Measurements from ENCODE around the gene SNX8.

Gene SNX8

DNA sequence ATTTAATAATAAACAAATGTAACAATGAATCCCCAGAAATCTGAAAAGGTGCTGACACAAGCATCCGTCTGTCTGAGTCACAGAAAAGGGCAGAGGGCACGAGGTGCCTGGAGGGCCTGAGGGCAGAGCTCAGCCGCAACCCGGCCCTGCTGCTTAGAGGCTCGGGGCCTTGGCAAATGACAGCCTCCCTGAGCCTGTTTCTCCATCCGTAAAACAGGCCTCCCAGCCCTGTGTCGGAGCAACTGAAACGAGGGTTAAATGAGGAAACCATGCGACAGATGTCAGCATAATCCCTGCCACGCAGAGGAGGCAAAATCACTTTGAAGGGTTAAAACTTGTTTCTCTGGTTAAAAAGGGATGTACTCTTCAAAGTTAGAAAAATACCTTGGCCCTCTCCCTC lies 47.3 kb downstream of the SNX8 start:
- in situ Hi-C loops (cut with MboI; ENCODE audit: low sequenced_read_pairs), result no loop called here

DNA sequence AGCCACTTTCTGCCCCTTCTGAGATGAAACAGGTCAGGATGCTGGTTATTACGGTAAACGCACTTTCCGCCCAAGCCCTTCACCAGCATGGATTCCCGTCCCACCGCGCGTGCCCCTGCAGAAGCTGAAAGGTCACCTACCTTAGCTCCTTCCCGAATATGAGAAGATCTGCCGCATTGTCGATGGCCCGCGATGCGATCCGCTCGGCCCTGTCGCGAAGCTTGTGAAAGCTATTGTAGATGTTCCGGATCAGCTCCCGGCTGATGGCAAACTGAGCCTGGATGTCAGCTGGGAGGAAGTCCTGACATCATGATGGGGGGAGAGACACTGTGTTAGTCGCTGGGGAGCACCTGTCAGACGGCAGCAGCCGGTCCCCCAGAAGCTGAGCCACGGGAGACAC lies 50.1 kb downstream of the SNX8 start:
- in situ Hi-C loops (cut with MboI; ENCODE audit: low sequenced_read_pairs), result no loop called here

DNA sequence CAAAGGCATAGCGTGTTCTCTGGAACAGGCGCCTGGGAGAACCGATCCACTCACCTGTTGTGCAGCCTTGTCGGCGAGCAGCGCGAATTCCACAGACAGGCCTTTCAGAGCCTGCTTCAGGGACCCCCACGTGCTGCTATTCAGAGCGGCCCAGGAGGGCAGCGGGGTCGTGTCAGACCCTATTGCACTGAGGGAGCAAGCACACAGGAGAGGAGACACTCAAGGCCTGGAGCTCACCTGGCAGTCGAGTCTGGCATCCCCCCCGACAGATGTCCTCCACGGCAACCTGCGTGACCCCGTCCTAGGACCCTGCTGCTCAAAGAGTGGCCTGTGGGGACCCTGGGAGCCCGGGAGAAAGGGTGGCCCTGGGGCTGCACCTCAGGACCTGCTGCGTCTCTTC lies 51.1 kb downstream of the SNX8 start:
- in situ Hi-C loops (cut with MboI; ENCODE audit: low sequenced_read_pairs), result no loop called here

DNA sequence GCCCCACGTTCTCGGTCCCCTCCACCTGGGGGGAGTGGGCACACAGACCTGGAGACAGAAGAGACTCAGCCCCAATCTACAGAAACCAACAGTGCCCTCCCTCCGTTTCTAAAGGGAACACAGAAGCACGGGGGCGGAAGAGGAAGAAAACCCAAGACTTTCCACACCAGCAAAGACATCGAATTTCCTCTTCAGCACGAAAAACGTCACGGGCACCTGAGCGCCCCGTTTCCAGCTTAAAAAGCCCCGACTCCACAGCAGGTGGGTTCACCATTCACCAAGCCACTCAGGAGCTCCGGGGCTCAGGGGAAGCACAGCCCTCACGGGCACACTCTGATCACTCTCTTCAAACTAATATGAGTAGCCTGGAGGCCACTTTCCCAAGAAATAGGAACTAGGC lies 52.6 kb downstream of the SNX8 start:
- in situ Hi-C loops (cut with MboI; ENCODE audit: low sequenced_read_pairs), result no loop called here

GRCh38 chr7:2260820-2261219 lies 53.4 kb downstream of the SNX8 start:
- in situ Hi-C loops (cut with MboI; ENCODE audit: low sequenced_read_pairs), result no loop called here

DNA sequence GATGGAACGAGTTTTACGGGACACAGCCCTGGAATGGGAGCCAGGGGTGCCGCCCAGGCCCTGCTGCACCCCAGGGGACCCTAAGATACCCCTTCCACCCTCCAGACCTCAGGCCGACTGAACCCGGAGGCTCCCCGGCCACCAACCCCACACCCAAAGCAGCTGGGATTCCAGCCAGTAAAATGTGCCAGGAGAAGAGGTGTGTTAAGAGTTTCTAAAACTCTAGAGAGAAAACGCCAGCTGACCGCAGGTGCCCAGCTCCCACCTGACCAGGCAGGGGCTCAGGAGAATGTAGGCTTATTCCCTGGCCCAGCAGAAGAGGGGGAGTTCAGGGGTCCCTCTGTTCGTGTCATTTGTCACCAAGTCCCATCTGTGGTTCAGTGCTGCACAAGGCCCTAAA lies 54.8 kb downstream of the SNX8 start:
- in situ Hi-C loops (cut with MboI; ENCODE audit: low sequenced_read_pairs), result no loop called here

GRCh38 chr7:2258661-2259365 lies 55.4 kb downstream of the SNX8 start:
- in situ Hi-C loops (cut with MboI; ENCODE audit: low sequenced_read_pairs), result no loop called here

DNA sequence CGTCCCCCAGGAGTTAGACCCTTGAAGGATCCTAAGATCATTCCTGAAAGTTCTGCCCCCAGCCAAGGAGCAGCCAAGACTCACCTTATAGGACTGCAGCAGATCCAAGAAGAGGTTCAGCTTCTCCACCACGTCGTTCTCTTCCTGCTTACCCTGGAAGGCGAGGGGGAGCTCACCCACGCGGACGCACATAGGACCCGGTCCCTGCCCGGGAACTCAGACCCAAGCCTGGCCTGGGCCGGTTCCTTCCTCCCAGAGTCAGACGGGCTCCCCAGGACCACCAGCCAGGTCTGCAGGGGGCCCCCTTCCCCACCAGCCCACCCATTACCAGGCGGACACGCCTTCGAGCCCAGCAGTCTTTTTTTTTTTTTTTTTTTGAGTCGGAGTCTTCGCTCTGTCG lies 56.6 kb downstream of the SNX8 start:
- in situ Hi-C loops (cut with MboI; ENCODE audit: low sequenced_read_pairs), result no loop called here

GRCh38 chr7:2257046-2257551 lies 57.1 kb downstream of the SNX8 start:
- in situ Hi-C loops (cut with MboI; ENCODE audit: low sequenced_read_pairs), result no loop called here

DNA sequence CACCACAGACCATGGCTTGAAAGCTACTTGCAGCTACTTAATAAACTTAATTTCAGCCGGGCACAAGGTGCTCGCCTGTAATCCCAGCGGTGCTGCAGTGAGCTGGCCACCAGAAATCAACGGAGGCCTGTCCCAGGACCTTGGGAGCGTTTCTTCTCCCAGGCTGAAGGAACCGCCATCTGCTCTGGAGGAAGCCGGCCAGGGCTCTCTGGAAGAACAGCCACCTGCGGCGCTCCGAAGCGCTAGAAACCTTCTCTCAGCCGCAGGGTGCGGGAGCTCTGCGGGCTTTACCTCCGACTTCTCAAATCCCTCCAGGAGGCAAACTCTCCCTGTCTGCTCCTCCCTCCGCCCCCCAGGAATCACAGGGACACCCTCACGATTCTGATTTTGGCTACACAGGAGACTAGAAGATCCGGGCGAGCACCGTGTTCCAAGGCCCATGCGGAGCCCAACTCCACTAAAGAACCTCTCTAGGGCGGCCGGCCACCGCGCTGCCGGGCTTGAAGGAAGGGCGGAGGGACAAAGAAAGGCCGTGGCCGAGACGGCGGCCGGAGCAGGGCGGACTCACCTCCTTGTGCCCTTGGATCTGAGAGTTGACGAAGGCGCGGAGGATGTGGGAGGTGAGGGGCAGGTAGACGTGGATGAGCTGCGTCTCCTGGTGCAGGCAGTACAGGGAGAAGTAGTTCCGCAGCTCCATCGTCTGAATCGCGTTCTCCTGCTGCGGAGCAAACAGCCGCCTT lies 57.8 kb downstream of the SNX8 start:
- in situ Hi-C loops (cut with MboI; ENCODE audit: low sequenced_read_pairs), result no loop called here

- in situ Hi-C loops (cut with MboI; ENCODE audit: low sequenced_read_pairs), result no loop called here
Measured at GRCh38 chr7:2255145-2256139, 58.8 kb downstream of the SNX8 start.

DNA sequence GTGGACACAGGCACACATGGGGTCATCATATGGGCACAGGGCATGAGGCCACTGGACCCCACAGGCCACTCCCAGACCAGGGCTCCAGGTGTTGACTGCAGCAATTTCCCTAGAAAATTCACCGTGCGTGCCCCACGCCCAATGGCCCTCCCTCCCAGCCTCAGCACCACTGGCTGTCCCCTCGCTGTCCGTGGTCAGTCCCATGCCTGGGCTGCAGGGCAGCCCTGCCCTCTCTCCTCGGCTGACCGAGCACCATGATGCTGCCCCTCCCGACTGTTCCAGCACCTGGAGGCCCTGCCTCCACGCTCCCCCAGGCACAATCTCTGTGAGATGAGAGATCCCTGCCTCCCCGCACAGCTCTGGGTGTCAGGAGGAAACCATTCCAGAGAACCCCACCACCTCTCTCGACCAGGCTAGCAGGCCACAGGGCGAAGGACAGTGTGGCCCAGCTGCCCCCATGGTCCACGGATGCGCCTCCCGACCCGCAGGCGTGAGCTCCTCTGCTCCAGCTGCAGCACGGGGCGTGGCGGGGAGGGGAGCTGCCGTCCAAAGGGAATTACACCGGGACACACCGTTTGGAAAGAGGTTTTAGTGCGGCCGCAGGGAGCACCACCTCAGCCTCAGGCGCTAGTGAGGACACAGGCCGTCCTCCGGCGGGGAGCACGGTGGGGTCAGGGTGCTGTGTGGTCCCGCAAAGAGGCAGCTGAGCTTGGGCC lies 59.7 kb downstream of the SNX8 start:
- in situ Hi-C loops (cut with MboI; ENCODE audit: low sequenced_read_pairs), result no loop called here

DNA sequence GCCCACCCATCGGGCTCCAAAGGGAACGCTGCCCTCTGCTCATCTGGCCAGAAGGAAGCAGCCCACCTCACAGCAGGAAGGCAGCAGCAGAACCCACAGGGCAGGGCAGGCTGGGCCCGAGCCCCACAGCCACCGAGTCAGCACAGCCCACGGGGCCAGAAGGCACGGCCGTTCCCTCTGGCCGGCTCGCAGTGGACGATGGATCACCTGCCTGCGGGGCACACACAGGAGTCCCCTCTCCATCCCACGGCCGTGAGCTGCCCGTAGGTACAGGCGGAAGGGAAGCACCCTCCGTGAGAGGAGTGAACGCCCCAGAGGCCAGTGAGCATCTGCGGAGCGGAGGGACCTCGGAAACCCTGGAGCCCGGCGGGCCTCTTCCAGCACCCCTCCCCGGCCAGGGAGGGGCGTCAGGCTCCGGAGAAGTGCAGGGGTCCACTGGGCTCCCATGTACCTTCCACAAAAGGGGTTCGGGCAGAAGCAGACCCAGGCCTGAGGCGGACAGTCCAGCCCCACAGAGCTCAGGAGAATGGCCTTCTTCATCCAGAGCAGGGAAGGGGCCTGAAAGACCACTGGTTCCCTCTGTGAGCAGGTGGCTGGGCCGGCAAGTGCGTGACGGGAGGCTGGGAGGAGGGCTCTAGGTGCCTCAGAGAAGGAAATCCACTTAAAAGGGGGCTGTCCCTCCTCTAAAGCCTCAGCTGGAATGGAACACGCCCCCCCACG lies 60.6 kb downstream of the SNX8 start:
- in situ Hi-C loops (cut with MboI; ENCODE audit: low sequenced_read_pairs), result no loop called here

DNA sequence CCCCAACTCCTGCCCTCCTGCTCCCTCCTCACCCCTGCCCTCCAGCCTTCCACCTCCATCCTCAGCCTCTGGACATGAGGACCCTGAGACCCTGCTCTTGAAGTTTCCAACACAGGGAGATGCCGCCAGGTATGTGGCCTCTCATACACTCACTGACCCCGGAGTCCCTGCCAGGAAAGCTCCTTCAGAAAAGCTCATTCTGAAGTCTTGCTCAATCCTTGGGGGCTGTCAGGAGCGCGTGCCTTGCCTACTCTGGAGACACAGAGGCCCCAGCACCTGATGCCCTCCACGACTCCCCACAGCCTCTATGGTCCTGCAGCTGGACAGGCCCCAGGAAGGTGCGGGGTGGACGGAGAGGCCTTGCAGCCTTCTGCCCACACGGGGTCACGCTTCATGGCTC lies 61.2 kb downstream of the SNX8 start:
- in situ Hi-C loops (cut with MboI; ENCODE audit: low sequenced_read_pairs), result no loop called here

- in situ Hi-C loops (cut with MboI; ENCODE audit: low sequenced_read_pairs), result no loop called here
Measured at GRCh38 chr7:2251841-2252771, 62.1 kb downstream of the SNX8 start.

DNA sequence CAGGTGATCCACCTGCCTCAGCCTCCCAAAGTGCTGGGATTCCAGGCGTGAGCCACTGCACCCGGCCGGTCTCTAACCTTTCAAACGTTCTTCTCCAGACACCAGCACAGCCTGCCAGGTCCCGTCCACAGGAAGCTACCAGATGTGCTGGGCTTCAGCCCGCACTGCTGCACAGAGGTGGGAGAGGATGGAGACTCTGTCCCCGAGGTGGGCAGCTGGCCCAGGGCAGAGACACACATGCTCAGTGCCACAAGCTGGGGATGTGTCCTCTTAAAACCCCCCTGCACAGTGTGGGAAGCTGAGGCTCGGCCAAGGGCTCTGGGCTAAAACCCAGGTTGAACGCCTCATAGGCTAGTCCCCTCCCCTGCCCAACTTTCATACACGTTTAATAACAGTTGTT lies 62.9 kb downstream of the SNX8 start:
- in situ Hi-C loops (cut with MboI; ENCODE audit: low sequenced_read_pairs), result no loop called here

DNA sequence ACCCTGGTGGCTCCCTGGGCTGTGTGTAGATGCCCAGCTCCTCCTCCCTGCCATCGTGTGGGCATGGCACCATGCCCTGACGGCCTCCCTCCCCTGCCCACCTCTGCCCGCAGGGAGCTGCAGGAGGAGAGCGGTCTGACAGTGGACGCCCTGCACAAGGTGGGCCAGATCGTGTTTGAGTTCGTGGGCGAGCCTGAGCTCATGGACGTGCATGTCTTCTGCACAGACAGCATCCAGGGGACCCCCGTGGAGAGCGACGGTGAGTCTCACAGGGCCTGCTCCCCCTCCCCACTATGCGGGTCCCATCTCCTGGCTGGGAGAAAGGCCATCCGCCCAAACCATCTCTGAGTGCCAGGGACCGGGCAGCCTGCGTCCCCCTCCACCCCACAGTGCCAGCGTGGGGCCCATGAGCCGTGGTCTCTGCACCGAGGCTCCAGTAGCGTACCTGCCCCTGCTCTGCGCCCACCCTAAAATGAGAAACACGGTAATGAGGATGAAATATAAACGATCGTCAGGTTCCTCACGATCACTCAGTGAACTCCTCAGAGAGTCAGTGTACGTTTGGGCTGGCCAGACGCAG lies 64.4 kb downstream of the SNX8 start:
- in situ Hi-C loops (cut with MboI; ENCODE audit: low sequenced_read_pairs), result no loop called here

- in situ Hi-C loops (cut with MboI; ENCODE audit: low sequenced_read_pairs), result no loop called here
Measured at GRCh38 chr7:2248984-2249694, 65.1 kb downstream of the SNX8 start.

Data from HL-60/S4 treated with retinoic acid at 250 ng/mL for 4 days and 3 days (cell line).